Measurements from ENCODE around the gene IRF9. TPM values are rescaled to one million over a fixed set of nuclear protein-coding genes. Genes with fewer than 3 reads are reported as not detected.

Gene IRF9
- total and polyA plus RNA-seq, 2 of the 13 experiments (the other 11 are each of a cell fraction or from before 2014, with no cell fraction given) = 14.9 to 49.7 TPM

DNA sequence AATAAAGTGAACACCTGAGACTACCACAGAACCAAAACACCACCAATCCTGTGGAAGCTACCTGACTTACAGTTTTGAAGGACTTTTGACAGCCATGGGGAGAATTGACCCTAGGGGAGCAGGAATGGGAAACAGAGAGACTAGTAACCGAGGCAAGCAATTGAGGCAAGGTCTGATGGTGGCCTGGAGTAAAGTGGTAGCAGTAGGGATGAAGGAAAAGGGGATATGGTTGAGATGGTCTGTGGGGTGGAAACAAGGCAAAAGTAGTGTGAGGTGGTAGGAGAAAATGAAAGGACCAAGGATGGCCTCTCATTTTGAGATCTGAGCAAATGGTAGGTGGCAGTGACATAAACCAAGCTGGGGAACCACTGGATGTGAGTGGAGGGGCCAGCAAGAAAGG is 4.2 kb upstream of the IRF9 start (continued):
- TF ChIP-seq, protein P1, sequence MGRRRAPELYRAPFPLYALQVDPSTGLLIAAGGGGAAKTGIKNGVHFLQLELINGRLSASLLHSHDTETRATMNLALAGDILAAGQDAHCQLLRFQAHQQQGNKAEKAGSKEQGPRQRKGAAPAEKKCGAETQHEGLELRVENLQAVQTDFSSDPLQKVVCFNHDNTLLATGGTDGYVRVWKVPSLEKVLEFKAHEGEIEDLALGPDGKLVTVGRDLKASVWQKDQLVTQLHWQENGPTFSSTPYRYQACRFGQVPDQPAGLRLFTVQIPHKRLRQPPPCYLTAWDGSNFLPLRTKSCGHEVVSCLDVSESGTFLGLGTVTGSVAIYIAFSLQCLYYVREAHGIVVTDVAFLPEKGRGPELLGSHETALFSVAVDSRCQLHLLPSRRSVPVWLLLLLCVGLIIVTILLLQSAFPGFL (CRISPR knock-in tag; IDR thresholded peaks at IDR 0.05) = no peak
- TF ChIP-seq NFYB (CRISPR knock-in tag; IDR thresholded peaks at IDR 0.05) = no peak
- TF ChIP-seq SOX6 (IDR thresholded peaks at IDR 0.05) = peak; percentile 76; the same call in 1 of the 2 replicates
- TF ChIP-seq SOX6 (CRISPR knock-in tag; IDR thresholded peaks at IDR 0.05) = no peak
- TF ChIP-seq ZNF619 (CRISPR knock-in tag; IDR thresholded peaks at IDR 0.05) = no peak
- no peak for TF ChIP-seq HDAC2 (CRISPR knock-in tag; IDR thresholded peaks at IDR 0.05)
- TF ChIP-seq ZNF550 (CRISPR knock-in tag; IDR thresholded peaks at IDR 0.05; ENCODE audit: borderline replicate concordance) = no peak
- no peak for TF ChIP-seq ZNF354B (CRISPR knock-in tag; IDR thresholded peaks at IDR 0.05)
- TF ChIP-seq TCF7 (IDR thresholded peaks at IDR 0.05; ENCODE audit: low read depth) = no peak
- no peak for TF ChIP-seq STAT5B (CRISPR knock-in tag; IDR thresholded peaks at IDR 0.05)
- no peak for TF ChIP-seq ZNF317 (CRISPR knock-in tag; IDR thresholded peaks at IDR 0.05)
- TF ChIP-seq, protein P2, sequence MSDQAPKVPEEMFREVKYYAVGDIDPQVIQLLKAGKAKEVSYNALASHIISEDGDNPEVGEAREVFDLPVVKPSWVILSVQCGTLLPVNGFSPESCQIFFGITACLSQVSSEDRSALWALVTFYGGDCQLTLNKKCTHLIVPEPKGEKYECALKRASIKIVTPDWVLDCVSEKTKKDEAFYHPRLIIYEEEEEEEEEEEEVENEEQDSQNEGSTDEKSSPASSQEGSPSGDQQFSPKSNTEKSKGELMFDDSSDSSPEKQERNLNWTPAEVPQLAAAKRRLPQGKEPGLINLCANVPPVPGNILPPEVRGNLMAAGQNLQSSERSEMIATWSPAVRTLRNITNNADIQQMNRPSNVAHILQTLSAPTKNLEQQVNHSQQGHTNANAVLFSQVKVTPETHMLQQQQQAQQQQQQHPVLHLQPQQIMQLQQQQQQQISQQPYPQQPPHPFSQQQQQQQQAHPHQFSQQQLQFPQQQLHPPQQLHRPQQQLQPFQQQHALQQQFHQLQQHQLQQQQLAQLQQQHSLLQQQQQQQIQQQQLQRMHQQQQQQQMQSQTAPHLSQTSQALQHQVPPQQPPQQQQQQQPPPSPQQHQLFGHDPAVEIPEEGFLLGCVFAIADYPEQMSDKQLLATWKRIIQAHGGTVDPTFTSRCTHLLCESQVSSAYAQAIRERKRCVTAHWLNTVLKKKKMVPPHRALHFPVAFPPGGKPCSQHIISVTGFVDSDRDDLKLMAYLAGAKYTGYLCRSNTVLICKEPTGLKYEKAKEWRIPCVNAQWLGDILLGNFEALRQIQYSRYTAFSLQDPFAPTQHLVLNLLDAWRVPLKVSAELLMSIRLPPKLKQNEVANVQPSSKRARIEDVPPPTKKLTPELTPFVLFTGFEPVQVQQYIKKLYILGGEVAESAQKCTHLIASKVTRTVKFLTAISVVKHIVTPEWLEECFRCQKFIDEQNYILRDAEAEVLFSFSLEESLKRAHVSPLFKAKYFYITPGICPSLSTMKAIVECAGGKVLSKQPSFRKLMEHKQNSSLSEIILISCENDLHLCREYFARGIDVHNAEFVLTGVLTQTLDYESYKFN (CRISPR knock-in tag; conservative IDR thresholded peaks at IDR 0.05) = no peak
- no peak for TF ChIP-seq NCOA2 (CRISPR knock-in tag; IDR thresholded peaks at IDR 0.05)
- TF ChIP-seq IKZF1 (IDR thresholded peaks at IDR 0.05) = peak; percentile 62; the same call in 1 of the 2 replicates
- TF ChIP-seq, protein P3, sequence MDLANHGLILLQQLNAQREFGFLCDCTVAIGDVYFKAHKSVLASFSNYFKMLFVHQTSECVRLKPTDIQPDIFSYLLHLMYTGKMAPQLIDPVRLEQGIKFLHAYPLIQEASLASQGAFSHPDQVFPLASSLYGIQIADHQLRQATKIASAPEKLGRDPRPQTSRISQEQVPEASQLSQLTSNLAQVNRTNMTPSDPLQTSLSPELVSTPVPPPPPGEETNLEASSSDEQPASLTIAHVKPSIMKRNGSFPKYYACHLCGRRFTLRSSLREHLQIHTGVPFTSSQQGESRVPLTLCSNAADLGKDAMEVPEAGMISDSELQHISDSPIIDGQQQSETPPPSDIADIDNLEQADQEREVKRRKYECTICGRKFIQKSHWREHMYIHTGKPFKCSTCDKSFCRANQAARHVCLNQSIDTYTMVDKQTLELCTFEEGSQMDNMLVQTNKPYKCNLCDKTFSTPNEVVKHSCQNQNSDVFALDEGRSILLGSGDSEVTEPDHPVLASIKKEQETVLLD (CRISPR knock-in tag; IDR thresholded peaks at IDR 0.05; ENCODE audit: low read depth) = no peak
- no peak for TF ChIP-seq KDM6A (CRISPR knock-in tag; IDR thresholded peaks at IDR 0.05; ENCODE audit: low read depth)
- TF ChIP-seq PHF21A (CRISPR knock-in tag; IDR thresholded peaks at IDR 0.05) = no peak
- no peak for TF ChIP-seq PCBP1 (IDR thresholded peaks at IDR 0.05; ENCODE audit: borderline replicate concordance, low read depth, low read length)
- no peak for TF ChIP-seq MEIS2 (CRISPR knock-in tag; IDR thresholded peaks at IDR 0.05)
- TF ChIP-seq ZKSCAN1 (IDR thresholded peaks at IDR 0.05; ENCODE audit: low read length) = no peak
- TF ChIP-seq ZSCAN22 (CRISPR knock-in tag; IDR thresholded peaks at IDR 0.05) = no peak
- no peak for TF ChIP-seq BCL6 (CRISPR knock-in tag; IDR thresholded peaks at IDR 0.05)
- TF ChIP-seq, protein P4, sequence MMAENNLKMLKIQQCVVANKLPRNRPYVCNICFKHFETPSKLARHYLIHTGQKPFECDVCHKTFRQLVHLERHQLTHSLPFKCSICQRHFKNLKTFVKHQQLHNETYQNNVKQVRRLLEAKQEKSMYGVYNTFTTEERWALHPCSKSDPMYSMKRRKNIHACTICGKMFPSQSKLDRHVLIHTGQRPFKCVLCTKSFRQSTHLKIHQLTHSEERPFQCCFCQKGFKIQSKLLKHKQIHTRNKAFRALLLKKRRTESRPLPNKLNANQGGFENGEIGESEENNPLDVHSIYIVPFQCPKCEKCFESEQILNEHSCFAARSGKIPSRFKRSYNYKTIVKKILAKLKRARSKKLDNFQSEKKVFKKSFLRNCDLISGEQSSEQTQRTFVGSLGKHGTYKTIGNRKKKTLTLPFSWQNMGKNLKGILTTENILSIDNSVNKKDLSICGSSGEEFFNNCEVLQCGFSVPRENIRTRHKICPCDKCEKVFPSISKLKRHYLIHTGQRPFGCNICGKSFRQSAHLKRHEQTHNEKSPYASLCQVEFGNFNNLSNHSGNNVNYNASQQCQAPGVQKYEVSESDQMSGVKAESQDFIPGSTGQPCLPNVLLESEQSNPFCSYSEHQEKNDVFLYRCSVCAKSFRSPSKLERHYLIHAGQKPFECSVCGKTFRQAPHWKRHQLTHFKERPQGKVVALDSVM (CRISPR knock-in tag; IDR thresholded peaks at IDR 0.05) = no peak

Measured in HepG2 (cell line).